GM23338 (cell line): ENCODE data around the gene SULT1A1. TPM values are rescaled to one million over a fixed set of nuclear protein-coding genes. Genes with fewer than 3 reads are reported as not detected.

Source experiments
- CREB1 ChIP-seq: fragments of 250-450 bp; sonication (Bioruptor Pico); IDR thresholded peaks from 2 replicates; pipeline ENCODE4 v1.5.0; 2020; ENCODE audit warnings: low read depth, mild to moderate bottlenecking, moderate library complexity
- NANOG ChIP-seq: IDR thresholded peaks from 2 replicates; pipeline ENCODE4 v1.6.1; 2016; ENCODE audit warnings: antibody characterized with exemption, borderline replicate concordance
- STAT1 ChIP-seq: IDR thresholded peaks from one replicate; pipeline ENCODE4 v1.6.1; 2016; ENCODE audit warnings: antibody characterized with exemption; ENCODE audit not compliant: unreplicated experiment
- ZNF114 ChIP-seq: fragments of 250-450 bp; sonication (Bioruptor Pico); IDR thresholded peaks from 2 replicates; pipeline ENCODE4 v1.5.0; 2020; ENCODE audit warnings: mild to moderate bottlenecking, moderate library complexity
- polyA plus RNA-seq: library from polyadenylated mRNA; unstranded; fragments of >200 nt; fragmentation: Nextera tagmentation; extraction: Ambion mirVana; gene quantifications from 2 replicates; pipeline ENCODE4 v1.2.1, GENCODE V29; 2016
- total RNA-seq: library from RNA; depleted of rRNA; stranded (reverse); fragments of >200 nt; shearing (Covaris generic); gene quantifications from 2 replicates; pipeline ENCODE4 v1.2.3, GENCODE V29; 2014
- TF ChIP-seq, protein P1 (sequence below): fragments of 250-450 bp; sonication (Bioruptor Pico); IDR thresholded peaks from 2 replicates; pipeline ENCODE4 v1.5.0; 2020; ENCODE audit warnings: mild to moderate bottlenecking, moderate library complexity
- TF ChIP-seq, protein P2 (sequence below): IDR thresholded peaks from one replicate; pipeline ENCODE4 v1.6.1; 2018; ENCODE audit warnings: antibody characterized with exemption; ENCODE audit not compliant: unreplicated experiment

The SULT1A1 gene
- total and polyA plus RNA-seq, 2 experiments from 2014 or later, result 1.7 to 2.4 TPM

DNA sequence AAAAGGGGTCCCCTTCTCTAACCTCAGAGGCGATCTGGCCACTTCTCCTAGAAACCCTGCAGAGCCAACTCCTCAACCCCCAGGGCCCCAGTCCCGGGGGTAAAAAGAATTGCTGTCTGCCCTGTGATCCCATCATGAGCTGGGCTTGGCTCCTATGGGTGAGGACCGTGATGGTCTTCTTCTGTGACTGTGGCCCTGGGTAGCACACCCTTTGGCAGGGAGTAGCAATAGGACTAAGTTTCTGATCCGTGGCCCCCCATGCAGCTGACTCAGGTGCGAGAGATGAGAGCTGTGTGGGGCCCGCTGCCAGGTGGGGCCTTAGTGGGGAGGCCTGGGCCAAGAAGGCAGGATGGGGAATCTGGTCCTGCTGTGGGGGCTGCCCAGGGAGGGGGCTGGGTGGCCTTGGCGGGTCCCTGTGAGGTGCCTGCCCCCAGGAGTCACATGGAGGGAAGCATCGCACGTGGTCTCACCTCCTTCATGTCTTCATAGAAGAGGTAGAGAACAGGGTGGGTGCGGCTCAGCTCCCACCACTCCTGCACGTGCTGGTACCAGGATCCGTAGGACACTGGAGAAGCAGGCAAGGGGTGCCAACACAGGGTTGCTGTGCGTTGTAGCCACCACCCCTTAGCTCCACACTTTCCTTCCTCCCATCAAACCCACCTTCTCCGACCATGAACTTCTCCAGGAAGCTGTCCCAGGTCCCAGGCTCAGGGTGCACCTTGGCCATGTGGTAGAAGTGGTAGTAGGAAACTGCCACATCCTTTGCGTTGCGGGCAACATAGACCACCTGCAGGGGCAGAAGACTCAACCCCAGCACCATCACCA is 3.3 kb downstream of the SULT1A1 start (continued):
- TF ChIP-seq, protein P1, sequence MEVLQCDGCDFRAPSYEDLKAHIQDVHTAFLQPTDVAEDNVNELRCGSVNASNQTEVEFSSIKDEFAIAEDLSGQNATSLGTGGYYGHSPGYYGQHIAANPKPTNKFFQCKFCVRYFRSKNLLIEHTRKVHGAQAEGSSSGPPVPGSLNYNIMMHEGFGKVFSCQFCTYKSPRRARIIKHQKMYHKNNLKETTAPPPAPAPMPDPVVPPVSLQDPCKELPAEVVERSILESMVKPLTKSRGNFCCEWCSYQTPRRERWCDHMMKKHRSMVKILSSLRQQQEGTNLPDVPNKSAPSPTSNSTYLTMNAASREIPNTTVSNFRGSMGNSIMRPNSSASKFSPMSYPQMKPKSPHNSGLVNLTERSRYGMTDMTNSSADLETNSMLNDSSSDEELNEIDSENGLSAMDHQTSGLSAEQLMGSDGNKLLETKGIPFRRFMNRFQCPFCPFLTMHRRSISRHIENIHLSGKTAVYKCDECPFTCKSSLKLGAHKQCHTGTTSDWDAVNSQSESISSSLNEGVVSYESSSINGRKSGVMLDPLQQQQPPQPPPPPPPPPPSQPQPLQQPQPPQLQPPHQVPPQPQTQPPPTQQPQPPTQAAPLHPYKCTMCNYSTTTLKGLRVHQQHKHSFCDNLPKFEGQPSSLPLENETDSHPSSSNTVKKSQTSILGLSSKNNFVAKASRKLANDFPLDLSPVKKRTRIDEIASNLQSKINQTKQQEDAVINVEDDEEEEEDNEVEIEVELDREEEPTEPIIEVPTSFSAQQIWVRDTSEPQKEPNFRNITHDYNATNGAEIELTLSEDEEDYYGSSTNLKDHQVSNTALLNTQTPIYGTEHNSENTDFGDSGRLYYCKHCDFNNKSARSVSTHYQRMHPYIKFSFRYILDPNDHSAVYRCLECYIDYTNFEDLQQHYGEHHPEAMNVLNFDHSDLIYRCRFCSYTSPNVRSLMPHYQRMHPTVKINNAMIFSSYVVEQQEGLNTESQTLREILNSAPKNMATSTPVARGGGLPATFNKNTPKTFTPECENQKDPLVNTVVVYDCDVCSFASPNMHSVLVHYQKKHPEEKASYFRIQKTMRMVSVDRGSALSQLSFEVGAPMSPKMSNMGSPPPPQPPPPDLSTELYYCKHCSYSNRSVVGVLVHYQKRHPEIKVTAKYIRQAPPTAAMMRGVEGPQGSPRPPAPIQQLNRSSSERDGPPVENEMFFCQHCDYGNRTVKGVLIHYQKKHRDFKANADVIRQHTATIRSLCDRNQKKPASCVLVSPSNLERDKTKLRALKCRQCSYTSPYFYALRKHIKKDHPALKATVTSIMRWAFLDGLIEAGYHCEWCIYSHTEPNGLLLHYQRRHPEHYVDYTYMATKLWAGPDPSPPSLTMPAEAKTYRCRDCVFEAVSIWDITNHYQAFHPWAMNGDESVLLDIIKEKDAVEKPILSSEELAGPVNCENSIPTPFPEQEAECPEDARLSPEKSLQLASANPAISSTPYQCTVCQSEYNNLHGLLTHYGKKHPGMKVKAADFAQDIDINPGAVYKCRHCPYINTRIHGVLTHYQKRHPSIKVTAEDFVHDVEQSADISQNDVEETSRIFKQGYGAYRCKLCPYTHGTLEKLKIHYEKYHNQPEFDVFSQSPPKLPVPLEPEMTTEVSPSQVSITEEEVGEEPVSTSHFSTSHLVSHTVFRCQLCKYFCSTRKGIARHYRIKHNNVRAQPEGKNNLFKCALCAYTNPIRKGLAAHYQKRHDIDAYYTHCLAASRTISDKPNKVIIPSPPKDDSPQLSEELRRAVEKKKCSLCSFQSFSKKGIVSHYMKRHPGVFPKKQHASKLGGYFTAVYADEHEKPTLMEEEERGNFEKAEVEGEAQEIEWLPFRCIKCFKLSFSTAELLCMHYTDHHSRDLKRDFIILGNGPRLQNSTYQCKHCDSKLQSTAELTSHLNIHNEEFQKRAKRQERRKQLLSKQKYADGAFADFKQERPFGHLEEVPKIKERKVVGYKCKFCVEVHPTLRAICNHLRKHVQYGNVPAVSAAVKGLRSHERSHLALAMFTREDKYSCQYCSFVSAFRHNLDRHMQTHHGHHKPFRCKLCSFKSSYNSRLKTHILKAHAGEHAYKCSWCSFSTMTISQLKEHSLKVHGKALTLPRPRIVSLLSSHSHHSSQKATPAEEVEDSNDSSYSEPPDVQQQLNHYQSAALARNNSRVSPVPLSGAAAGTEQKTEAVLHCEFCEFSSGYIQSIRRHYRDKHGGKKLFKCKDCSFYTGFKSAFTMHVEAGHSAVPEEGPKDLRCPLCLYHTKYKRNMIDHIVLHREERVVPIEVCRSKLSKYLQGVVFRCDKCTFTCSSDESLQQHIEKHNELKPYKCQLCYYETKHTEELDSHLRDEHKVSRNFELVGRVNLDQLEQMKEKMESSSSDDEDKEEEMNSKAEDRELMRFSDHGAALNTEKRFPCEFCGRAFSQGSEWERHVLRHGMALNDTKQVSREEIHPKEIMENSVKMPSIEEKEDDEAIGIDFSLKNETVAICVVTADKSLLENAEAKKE, result no peak
- TF ChIP-seq STAT1 (no peak), ZNF114 (CRISPR knock-in tag) (no peak), NANOG (no peak), CREB1 (CRISPR knock-in tag) (no peak)
- TF ChIP-seq, protein P2, sequence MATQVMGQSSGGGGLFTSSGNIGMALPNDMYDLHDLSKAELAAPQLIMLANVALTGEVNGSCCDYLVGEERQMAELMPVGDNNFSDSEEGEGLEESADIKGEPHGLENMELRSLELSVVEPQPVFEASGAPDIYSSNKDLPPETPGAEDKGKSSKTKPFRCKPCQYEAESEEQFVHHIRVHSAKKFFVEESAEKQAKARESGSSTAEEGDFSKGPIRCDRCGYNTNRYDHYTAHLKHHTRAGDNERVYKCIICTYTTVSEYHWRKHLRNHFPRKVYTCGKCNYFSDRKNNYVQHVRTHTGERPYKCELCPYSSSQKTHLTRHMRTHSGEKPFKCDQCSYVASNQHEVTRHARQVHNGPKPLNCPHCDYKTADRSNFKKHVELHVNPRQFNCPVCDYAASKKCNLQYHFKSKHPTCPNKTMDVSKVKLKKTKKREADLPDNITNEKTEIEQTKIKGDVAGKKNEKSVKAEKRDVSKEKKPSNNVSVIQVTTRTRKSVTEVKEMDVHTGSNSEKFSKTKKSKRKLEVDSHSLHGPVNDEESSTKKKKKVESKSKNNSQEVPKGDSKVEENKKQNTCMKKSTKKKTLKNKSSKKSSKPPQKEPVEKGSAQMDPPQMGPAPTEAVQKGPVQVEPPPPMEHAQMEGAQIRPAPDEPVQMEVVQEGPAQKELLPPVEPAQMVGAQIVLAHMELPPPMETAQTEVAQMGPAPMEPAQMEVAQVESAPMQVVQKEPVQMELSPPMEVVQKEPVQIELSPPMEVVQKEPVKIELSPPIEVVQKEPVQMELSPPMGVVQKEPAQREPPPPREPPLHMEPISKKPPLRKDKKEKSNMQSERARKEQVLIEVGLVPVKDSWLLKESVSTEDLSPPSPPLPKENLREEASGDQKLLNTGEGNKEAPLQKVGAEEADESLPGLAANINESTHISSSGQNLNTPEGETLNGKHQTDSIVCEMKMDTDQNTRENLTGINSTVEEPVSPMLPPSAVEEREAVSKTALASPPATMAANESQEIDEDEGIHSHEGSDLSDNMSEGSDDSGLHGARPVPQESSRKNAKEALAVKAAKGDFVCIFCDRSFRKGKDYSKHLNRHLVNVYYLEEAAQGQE, result no peak
